K562 (cell line): Measurements from ENCODE around the gene SKIDA1.

Experiments
- CTCF ChIP-seq, 3 experiments: IDR thresholded peaks in 2 of 3; conservative IDR thresholded peaks in 1 of 3; 2 replicates each; pipeline ENCODE4 v1.5.1; 2011 to 2012; ENCODE audit warnings: low read length in 3 of 3, mild to moderate bottlenecking in 3 of 3, control low read depth in 2 of 3, improper control_type of control experiment in 1 of 3, inconsistent platforms in 1 of 3, low read depth in 1 of 3, mixed read lengths in 1 of 3, moderate library complexity in 1 of 3; ENCODE audit not compliant: insufficient read depth in 2 of 3
- TBL1XR1 ChIP-seq, 2 experiments: IDR thresholded peaks; 2 replicates each; pipeline ENCODE4 v1.6.1; 2012; ENCODE audit warnings: improper control_type of control experiment in 2 of 2, low read length in 2 of 2, mild to moderate bottlenecking in 1 of 2
- ZBTB34 ChIP-seq: fragments of 250-450 bp; sonication (Bioruptor Pico); IDR thresholded peaks from 2 replicates; pipeline ENCODE4 v1.8.0; 2021; ENCODE audit warnings: mild to moderate bottlenecking, moderate library complexity

GRCh38 chr10:21512573-21513404 is 12.7 kb downstream of the SKIDA1 start:
- TF ChIP-seq CTCF (IDR thresholded peaks at IDR 0.05 in 2 of 3, conservative IDR thresholded peaks at IDR 0.05 in 1 of 3; ENCODE audit: insufficient read depth in 2 of 3, low read depth in 1 of 3, low read length in 3 of 3) (no peak), TBL1XR1 (IDR thresholded peaks at IDR 0.05; ENCODE audit: low read length in 2 of 2) (no peak), ZBTB34 (CRISPR knock-in tag) (no peak)
